ENCODE results near the gene MCAT. TPM values are rescaled to one million over a fixed set of nuclear protein-coding genes. Genes with fewer than 3 reads are reported as not detected.

Gene MCAT
- total RNA-seq, 1 experiment from 2014 or later, result 16.3 TPM

DNA sequence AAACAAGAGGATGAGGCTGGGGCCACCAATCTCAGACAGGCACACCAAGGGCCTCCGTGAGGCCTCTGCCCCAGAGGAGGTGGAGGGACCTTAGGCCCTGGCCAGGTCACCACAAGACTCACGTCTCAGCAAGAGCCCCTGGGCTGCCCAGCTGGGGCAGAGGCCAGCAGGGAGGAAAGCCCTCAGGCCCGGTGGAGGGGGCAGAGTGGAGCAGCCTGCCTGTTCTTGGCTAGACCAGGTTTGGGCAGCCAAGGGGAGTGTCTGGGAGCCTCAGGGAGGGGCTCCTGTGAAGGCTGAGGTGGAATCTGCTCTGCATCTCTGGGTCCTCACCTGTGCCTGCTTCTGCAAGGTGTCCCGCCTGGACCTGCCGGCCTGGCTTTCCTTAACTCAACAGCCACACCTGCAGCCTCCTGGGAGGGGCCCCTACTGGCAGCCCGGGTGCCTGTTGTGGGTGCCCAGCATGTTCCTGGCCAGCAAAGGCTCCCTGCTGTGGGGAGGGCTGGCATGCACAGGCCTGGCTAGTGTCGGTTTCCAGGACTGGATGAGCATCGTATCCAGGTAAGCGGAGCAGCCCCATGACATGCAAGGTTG is 31.8 kb upstream of the MCAT start:
- ATAC-seq (no peak), DNase-seq (ENCODE audit: low read depth, low spot score) (no peak)
- no peak for TF ChIP-seq TCF7L2 (IDR thresholded peaks at IDR 0.05; ENCODE audit: low read depth, low read length)
- TF ChIP-seq, protein P1, sequence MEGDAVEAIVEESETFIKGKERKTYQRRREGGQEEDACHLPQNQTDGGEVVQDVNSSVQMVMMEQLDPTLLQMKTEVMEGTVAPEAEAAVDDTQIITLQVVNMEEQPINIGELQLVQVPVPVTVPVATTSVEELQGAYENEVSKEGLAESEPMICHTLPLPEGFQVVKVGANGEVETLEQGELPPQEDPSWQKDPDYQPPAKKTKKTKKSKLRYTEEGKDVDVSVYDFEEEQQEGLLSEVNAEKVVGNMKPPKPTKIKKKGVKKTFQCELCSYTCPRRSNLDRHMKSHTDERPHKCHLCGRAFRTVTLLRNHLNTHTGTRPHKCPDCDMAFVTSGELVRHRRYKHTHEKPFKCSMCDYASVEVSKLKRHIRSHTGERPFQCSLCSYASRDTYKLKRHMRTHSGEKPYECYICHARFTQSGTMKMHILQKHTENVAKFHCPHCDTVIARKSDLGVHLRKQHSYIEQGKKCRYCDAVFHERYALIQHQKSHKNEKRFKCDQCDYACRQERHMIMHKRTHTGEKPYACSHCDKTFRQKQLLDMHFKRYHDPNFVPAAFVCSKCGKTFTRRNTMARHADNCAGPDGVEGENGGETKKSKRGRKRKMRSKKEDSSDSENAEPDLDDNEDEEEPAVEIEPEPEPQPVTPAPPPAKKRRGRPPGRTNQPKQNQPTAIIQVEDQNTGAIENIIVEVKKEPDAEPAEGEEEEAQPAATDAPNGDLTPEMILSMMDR (IDR thresholded peaks at IDR 0.05), result no peak
- TF ChIP-seq, protein P2, sequence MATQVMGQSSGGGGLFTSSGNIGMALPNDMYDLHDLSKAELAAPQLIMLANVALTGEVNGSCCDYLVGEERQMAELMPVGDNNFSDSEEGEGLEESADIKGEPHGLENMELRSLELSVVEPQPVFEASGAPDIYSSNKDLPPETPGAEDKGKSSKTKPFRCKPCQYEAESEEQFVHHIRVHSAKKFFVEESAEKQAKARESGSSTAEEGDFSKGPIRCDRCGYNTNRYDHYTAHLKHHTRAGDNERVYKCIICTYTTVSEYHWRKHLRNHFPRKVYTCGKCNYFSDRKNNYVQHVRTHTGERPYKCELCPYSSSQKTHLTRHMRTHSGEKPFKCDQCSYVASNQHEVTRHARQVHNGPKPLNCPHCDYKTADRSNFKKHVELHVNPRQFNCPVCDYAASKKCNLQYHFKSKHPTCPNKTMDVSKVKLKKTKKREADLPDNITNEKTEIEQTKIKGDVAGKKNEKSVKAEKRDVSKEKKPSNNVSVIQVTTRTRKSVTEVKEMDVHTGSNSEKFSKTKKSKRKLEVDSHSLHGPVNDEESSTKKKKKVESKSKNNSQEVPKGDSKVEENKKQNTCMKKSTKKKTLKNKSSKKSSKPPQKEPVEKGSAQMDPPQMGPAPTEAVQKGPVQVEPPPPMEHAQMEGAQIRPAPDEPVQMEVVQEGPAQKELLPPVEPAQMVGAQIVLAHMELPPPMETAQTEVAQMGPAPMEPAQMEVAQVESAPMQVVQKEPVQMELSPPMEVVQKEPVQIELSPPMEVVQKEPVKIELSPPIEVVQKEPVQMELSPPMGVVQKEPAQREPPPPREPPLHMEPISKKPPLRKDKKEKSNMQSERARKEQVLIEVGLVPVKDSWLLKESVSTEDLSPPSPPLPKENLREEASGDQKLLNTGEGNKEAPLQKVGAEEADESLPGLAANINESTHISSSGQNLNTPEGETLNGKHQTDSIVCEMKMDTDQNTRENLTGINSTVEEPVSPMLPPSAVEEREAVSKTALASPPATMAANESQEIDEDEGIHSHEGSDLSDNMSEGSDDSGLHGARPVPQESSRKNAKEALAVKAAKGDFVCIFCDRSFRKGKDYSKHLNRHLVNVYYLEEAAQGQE (IDR thresholded peaks at IDR 0.05; ENCODE audit: insufficient read depth in 1 of 2, low read depth in 2 of 2, low read length in 1 of 2), result no peak
- intact Hi-C loops (cut with micrococcal nuclease; ENCODE audit: unreplicated experiment), result no loop called here
- Histone ChIP-seq H3K4me3 (ENCODE audit: low read depth in 2 of 2, low read length in 2 of 2) (no peak overlapping the region), H3K36me3 (ENCODE audit: control insufficient read depth, insufficient read depth, low read length) (no peaks in the 10 kb centered on the region; the same call in 1 of the 2 replicates), H3K27ac (ENCODE audit: low read length) (no peak overlapping the region), H3K4me1 (ENCODE audit: control insufficient read depth, insufficient read depth, low read length) (no peaks in the 10 kb centered on the region), H3K9me3 (ENCODE audit: control insufficient read depth, insufficient read depth, low read depth, low read length) (no peaks in the 10 kb centered on the region), H3K27me3 (ENCODE audit: control insufficient read depth, insufficient read depth, low read length) (no peaks in the 10 kb centered on the region)
- ChIA-PET POLR2A (no interaction called here), CTCF (no interaction called here)
- in situ Hi-C loops (cut with HindIII; ENCODE audit: low pct_unique_long_range_greater_than_20kb, low sequenced_read_pairs), result no loop called here
- no TSS peak for BruUV-seq (replicated peaks)

DNA sequence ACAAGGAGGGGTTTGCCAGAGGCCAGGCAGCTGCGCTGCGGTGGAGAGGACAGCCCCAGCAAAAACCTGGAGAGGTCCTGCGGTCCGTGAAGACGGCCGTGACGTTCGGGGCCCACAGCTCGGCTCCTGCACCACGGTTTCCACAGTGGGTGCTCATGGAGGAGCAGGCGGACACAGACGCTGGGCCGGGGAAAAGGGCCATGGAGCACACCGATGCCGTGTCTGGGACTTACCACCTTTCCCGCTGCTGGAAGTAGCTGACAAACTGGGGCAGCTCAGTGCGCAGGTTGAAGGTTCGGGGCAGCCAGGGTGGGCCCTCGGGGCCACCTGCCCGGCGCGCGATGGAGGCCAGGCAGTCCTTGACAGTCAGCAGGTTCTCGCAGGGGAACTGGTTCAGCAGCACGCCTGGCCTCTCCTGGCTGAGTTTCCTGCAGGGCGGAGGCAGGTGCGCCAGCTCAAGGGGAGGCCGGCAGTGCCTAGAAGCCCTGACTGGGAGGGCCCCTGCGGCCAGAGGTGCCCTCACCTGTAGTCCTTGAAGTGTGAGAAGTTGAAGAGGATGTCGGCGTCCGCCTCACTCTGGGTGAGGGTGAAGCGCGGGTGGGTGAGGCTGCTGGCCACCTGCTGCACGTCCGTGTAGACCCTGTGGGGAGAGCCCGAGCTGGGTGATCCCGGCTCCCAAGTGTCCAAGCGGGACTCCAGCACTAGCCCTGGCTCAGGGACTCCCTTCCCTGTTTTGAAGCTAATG is 30.9 kb upstream of the MCAT start:
- POLR2A ChIA-PET, result no interaction called here
- CTCF ChIA-PET, result no interaction called here
- in situ Hi-C loops (cut with HindIII; ENCODE audit: low pct_unique_long_range_greater_than_20kb, low sequenced_read_pairs), result no loop called here
- DNase-seq (ENCODE audit: low read depth, low spot score), result no peak
- Histone ChIP-seq H3K4me3 (ENCODE audit: low read depth in 2 of 2, low read length in 2 of 2) (no peak overlapping the region), H3K9me3 (ENCODE audit: control insufficient read depth, insufficient read depth, low read depth, low read length) (no peaks in the 10 kb centered on the region), H3K27me3 (ENCODE audit: control insufficient read depth, insufficient read depth, low read length) (no peaks in the 10 kb centered on the region), H3K27ac (ENCODE audit: low read length) (no peak overlapping the region), H3K4me1 (ENCODE audit: control insufficient read depth, insufficient read depth, low read length) (no peaks in the 10 kb centered on the region), H3K36me3 (ENCODE audit: control insufficient read depth, insufficient read depth, low read length) (no peaks in the 10 kb centered on the region)
- no peak for ATAC-seq
- no peak for TF ChIP-seq TCF7L2 (IDR thresholded peaks at IDR 0.05; ENCODE audit: low read depth, low read length)
- no peak for TF ChIP-seq SIN3A (IDR thresholded peaks at IDR 0.05; ENCODE audit: borderline replicate concordance, insufficient read depth, low read depth, low read length)
- no peak for TF ChIP-seq POLR2AphosphoS5 (IDR thresholded peaks at IDR 0.05; ENCODE audit: low read depth, low read length)
- TF ChIP-seq, protein P1 (IDR thresholded peaks at IDR 0.05), result no peak
- TF ChIP-seq, protein P2 (IDR thresholded peaks at IDR 0.05; ENCODE audit: insufficient read depth in 1 of 2, low read depth in 2 of 2, low read length in 1 of 2), result no peak
- BruUV-seq (replicated peaks), result no TSS peak
- intact Hi-C loops (cut with micrococcal nuclease; ENCODE audit: unreplicated experiment), result no loop called here
